NB4 (cell line): Measurements from ENCODE around the gene CD3E.

Experiments
- DNase-seq: peaks from one replicate; pipeline ENCODE4 v3.0.0; 2010; ENCODE audit warnings: low read depth
- H3K4me3 ChIP-seq: one replicate; pipeline ENCODE4 v1.5.1; 2011; ENCODE audit warnings: mild to moderate bottlenecking, low read depth, low read length, moderate library complexity
- CTCF ChIP-seq: IDR thresholded peaks from one replicate; pipeline ENCODE4 v1.5.1; 2012; ENCODE audit warnings: low read depth, low read length
- MAX ChIP-seq: IDR thresholded peaks from 2 replicates; pipeline ENCODE4 v1.6.1; 2011; ENCODE audit warnings: low read depth, low read length
- MYC ChIP-seq: IDR thresholded peaks from 2 replicates; pipeline ENCODE4 v1.6.1; 2011; ENCODE audit warnings: low read depth, low read length
- POLR2A ChIP-seq: IDR thresholded peaks from 2 replicates; pipeline ENCODE4 v1.6.1; 2011; ENCODE audit warnings: mild to moderate bottlenecking; ENCODE audit not compliant: insufficient read length; ENCODE audit errors: extremely low read depth

The CD3E gene

DNA sequence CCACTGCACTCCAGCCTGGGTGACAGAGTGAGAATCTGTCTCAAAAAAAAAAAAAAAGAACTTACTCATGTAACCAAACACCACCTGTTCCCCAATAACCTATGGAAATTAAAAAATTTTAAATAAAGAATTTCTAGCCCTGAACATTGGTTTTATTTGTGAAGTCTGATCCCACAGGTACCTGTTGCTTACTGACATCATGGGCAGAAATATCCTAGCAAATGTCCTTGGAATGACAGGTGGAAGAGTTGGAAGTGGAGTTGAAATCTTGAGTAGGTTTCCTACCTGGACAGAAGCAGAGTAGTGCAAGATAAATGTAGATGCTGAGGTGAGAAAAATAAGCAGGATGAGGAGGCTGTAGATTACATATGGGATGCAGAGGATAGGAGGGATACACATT, 20.8 kb downstream of the CD3E start:
- H3K4me3 ChIP-seq = no peak overlapping the region
- DNase-seq = no peak
- no peak for TF ChIP-seq POLR2A
- TF ChIP-seq MAX = no peak
- TF ChIP-seq MYC = no peak
- no peak for TF ChIP-seq CTCF

- DNase-seq = no peak
- no peak for TF ChIP-seq POLR2A
- TF ChIP-seq MYC = no peak
- no peak for TF ChIP-seq MAX
- no peak for TF ChIP-seq CTCF
- H3K4me3 ChIP-seq = no peak overlapping the region
These were observed 24.2 kb downstream of the CD3E start for GRCh38 chr11:118328745-118329144.

GRCh38 chr11:118334745-118335144, 30.2 kb downstream of the CD3E start:
- DNase-seq = no peak
- no peak overlapping the region for H3K4me3 ChIP-seq
- TF ChIP-seq MAX (no peak), POLR2A (no peak), CTCF (no peak), MYC (no peak)

DNA sequence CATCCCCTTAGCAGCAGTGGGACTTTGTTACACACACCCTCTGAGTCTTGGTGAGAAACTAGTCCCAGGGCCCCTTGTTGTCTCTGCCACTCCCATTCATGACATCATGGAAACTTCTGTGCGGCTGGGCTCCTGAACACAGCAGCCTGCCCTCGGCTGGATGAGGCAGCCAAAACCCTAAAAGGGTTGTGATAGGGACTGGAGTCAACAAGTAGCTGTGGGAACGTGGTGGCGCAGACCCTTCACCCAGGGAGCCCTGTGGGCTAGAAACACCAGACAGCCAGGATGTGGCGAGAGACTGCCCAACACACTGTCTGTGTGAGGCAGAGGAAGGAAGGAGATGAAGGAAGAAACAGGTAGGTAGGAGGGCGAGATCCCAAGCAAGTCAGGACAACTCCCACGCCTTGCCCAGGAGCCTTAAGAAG, 34.1 kb downstream of the CD3E start:
- no peak overlapping the region for H3K4me3 ChIP-seq
- DNase-seq = peak; percentile 36
- TF ChIP-seq MYC (no peak), MAX (no peak), POLR2A (no peak), CTCF (no peak)

GRCh38 chr11:118339281-118339961, 34.9 kb downstream of the CD3E start:
- TF ChIP-seq POLR2A (no peak), MAX (no peak), CTCF (no peak), MYC (no peak)
- no peak overlapping the region for H3K4me3 ChIP-seq
- no peak for DNase-seq
